GM21529 (cell line): ENCODE measurements around the gene NUTF2.
"Not testable (repeated sequence)": the region's sequence is repeated elsewhere in the genome, so short reads cannot be mapped to it uniquely, and the experiment has no call there.

Experiments
- ATAC-seq: cut with Tn5 transposase; IDR thresholded peaks from one replicate; pipeline ENCODE4 v1.9.1; 2021; ENCODE audit not compliant: unreplicated experiment

The NUTF2 gene

DNA sequence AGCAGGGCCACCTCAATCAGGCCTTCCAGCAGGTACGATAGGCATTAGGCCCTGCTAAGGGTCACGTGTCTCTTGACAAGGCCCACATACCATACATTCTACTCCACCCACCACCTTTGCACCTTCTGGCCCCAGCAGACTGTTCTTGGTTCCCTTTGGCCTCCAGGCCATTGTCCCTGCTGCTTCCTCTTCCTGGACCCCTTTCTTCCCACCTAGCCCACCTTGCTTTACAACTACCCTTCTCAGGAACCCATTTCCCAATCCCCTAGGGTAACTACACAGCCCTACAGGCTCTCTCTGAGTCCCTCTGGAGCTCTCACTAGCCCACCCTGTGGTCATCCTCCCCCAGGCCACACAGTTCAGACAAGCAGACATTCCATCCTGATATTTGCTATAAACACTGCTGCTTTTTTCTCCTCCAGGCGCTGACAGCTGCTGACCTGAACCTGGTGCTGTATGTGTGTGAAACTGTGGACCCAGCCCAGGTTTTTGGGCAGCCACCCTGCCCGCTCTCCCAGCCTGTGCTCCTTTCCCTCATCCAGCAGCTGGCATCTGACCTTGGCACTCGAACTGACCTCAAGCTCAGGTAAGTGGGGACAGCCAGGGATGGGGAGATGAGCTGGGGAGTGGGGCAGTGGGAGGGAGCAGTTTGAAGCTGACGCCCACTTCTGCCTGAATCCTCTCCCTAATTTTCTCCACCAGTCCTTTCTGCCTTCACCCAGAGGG is 36.6 kb downstream of the NUTF2 start:
- ATAC-seq: no peak

GRCh38 chr16:67883872-67884261 is 37.1 kb downstream of the NUTF2 start:
- ATAC-seq: no peak

DNA sequence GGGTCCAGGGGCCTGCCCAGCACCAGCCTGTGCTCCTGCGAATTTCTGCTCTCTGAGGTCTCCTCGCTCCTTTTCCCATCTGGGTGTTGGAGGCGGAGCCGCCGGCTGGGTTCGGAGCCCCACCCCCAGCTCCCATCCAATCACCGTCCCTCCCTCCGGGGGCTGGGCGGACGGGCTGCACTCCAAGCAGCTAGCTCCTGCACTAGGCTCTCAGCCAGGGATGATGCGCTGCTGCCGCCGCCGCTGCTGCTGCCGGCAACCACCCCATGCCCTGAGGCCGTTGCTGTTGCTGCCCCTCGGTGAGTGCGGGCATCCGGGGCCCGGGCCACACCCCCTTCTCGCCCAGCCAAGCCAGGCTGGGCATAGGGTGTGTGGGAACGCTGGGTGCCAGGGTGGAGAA is 38.0 kb downstream of the NUTF2 start, which contains the start of gene NRN1L:
Gene NRN1L, plus strand, starts transcription at position 202 of the 400 bp plus-strand sequence. Its CDS starts 19 bp downstream, at position 221.
- ATAC-seq: no peak

DNA sequence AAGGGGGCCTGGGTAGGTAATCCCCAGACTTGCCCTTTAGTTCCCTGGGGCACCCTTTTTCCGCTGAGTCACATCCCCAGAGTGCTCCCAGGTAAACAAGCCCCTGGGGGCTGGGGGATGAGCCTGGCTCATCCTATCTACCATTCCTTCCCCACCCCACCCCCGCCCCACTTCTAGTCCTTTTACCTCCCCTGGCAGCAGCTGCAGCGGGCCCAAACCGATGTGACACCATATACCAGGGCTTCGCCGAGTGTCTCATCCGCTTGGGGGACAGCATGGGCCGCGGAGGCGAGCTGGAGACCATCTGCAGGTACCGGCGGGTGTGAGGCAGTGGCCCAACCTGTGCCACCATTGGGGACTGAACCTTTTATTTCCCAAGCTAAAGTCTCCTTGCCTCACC is 38.8 kb downstream of the NUTF2 start:
- ATAC-seq: no peak

GRCh38 chr16:67885976-67886375 is 39.2 kb downstream of the NUTF2 start:
- no peak for ATAC-seq

DNA sequence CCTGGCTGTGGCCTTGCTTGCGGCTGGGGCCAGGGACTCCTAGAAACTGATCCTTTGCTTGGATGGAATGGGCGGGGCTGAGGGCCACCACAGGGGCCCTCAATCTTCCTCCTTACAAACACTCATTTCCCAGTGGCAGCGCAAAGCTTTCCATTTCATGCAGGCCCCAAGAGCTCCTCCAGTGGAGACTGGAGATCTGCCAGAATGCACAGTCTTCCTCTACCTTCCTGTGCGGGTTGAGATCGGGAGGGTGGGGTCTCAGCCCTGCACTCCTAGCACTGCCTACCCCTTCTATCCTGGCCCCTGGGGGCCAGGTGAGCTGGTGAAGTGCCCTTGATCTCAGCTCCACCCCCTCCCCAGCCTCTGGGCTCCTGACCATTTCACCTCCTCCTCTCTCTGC is 39.7 kb downstream of the NUTF2 start:
- ATAC-seq: no peak

DNA sequence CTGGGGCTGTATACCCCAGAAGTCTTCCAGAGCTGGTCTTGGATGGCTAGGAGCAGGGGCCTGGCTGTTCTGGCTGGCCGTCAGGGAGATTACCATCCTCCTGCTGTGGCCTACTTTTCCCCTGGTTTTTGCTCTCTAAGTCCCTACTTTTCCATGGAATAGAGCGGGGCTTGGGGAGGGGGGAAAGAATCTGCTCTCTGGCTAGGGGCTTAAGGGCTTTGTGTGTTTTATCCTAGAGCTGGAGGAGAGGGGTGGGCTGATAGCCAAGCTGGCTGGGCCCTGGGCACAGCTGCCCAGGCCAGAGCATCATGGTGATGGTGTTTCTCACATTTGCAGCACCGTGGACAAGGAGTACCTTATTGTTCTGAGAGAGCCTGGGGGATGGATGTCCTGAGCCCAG is 41.6 kb downstream of the NUTF2 start:
- no peak for ATAC-seq

DNA sequence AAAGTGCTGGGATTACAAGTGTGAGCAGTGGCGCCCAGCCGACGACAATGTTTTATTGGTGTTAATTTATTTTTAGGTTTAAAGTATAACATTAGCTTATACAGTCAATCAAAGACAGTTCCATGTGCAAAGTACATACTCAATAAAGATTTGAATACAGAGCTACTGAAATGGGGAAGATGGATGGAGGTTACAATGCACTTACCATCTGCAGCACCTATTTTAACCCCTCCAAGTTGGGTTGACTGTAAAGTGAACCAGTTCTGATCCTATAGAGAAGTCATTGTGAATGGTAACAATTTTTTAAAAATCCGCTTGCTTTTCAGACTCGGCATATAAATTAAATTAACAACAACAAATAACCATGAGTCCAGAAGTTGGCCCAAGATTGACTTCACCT is 45.6 kb downstream of the NUTF2 start:
- no peak for ATAC-seq

- ATAC-seq: peak; percentile 90
Measured at GRCh38 chr16:67892899-67893742, 46.4 kb downstream of the NUTF2 start, which contains the start of gene PSKH1. PSKH1 (plus strand) TSS chr16:67893254; CDS start chr16:67908750, 15,496 bp downstream.

DNA sequence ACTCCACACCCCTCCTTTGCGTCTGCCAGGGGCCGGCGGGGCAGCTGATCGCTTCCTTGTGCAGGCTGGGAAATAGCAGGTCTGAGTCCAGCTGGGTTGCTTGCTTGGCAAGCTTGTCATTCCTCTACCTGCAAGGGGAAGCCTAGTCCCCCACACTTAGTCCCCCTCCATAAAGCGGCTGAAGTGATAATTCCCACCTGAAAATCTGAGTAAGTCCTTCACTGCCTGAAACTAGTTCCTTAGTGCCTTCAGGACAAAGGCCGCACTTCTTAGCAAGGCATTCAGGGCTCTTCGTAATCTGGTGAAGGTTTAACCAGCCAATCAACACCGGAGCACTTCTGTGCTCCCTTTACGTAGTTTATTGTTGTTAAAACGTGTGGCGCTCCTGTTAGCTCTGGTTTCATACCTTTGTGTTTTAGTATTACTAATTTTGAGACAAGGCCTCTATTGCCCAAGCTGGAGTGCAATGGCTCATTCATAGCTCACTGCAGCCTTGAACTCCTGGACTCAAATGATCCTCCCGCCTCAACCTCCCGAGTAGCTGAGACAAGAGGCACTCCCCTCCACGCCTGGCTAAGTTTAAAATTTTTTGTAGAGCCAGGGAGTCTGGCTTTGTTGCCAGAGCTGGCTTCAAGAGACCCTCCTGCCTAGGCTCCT is 47.1 kb downstream of the NUTF2 start:
- no peak for ATAC-seq

DNA sequence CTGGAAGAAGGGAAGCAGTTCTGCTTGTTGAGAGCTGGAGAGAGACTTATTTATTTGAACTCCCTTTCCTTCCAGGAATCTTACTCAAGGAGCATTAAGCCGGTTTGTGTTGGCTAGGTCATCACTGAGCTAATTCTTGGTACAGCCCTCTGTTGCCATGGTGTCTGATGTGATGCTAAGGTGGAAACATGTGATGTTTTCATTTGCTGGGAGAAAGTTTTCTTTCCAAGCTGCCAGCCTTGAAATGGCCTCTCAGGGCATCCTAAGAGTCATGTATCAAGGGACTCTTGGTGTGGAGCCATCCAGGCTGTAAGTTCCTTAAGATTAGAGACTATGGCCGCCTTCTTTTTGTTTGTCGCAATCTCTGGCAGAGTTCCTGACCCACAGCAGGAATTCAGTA is 50.5 kb downstream of the NUTF2 start:
- ATAC-seq: no peak

DNA sequence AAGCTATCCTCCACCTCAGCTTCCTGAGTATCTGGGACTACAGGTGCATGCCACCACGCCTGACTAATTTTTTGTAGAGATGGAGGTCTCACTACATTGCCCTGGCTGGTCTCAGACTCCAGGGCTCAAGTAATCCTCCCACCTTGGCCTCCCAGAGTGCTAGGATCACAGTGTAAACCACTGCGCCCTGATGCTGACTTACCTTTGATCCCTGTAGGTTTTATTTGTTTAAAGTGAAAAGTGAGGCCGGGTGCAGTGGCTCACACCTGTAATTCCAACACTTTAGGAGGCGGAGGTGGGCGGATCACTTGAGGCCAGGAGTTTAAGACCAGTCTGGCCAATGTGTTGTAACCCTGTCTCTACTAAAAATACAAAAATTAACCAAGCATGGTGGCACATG is 55.0 kb downstream of the NUTF2 start:
- ATAC-seq: no peak

DNA sequence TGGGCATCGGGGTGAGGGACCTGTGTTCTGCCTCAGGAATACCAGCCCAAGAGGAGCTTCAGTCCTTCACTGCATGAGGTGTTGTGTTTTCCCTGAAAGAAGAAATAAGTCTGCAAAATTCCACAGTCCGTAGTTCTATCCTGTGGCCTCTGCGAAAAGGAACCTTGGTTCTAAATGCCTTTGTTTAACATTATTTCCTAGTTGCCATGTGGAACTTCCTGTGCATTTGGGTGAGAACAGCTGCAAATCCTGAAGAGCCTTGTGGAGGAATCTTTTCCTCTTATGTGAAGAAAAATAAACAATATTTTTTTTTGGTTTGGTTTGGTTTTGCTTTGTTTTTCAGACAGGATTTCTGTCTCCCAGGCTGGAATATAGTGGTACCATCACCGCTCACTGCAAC is 56.1 kb downstream of the NUTF2 start:
- ATAC-seq: no peak

- ATAC-seq: no peak
Measured at GRCh38 chr16:67907397-67908180, 60.9 kb downstream of the NUTF2 start.

DNA sequence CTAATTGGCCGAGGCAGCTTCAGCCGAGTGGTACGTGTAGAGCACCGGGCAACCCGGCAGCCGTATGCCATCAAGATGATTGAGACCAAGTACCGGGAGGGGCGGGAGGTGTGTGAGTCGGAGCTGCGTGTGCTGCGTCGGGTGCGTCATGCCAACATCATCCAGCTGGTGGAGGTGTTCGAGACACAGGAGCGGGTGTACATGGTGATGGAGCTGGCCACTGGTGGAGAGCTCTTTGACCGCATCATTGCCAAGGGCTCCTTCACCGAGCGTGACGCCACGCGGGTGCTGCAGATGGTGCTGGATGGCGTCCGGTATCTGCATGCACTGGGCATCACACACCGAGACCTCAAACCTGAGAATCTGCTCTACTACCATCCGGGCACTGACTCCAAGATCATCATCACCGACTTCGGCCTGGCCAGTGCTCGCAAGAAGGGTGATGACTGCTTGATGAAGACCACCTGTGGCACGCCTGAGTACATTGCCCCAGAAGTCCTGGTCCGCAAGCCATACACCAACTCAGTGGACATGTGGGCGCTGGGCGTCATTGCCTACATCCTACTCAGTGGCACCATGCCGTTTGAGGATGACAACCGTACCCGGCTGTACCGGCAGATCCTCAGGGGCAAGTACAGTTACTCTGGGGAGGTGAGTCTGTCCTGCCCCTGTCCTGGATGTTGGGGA is 62.5 kb downstream of the NUTF2 start:
- no peak for ATAC-seq

GRCh38 chr16:67910158-67910557 is 63.4 kb downstream of the NUTF2 start:
- ATAC-seq: no peak

- ATAC-seq: no peak
Measured at GRCh38 chr16:67914758-67915495, 68.2 kb downstream of the NUTF2 start.

DNA sequence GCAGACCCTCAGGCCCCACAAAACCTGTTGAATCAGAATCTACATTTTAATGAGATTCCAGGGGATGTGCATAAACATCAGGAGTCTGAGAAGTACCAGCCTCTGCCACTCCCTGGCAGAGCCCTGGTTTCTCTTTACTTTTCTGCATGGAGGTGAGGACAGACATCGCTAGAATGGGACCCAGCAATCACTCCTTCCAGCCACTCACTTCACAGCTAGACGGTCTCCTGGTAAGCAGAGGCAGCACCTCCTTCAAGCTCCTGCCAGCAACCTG is 68.7 kb downstream of the NUTF2 start:
- not testable (repeated sequence) for ATAC-seq

GRCh38 chr16:67915831-67916723 is 69.3 kb downstream of the NUTF2 start:
- ATAC-seq: no peak
